ENCODE results near the gene POLR2F.
"Not testable (repeated sequence)": the region's sequence is repeated elsewhere in the genome, so short reads cannot be mapped to it uniquely, and the experiment has no call there.

The POLR2F gene

GRCh38 chr22:37955825-37956397, 2.4 kb downstream of the POLR2F start:
- DNase-seq: not testable (repeated sequence)

- no peak for DNase-seq
These were observed 3.7 kb downstream of the POLR2F start for GRCh38 chr22:37957232-37957631.

GRCh38 chr22:37959231-37959825, 5.8 kb downstream of the POLR2F start:
- DNase-seq: no peak

- DNase-seq: no peak
These were observed 7.6 kb downstream of the POLR2F start for GRCh38 chr22:37961062-37961461.

GRCh38 chr22:37965940-37966664, 12.6 kb downstream of the POLR2F start:
- no peak for DNase-seq

GRCh38 chr22:37967147-37967546, 13.6 kb downstream of the POLR2F start:
- no peak for DNase-seq

GRCh38 chr22:37967637-37968451, 14.3 kb downstream of the POLR2F start:
- DNase-seq: no peak

- DNase-seq: no peak
These were observed 15.2 kb downstream of the POLR2F start for GRCh38 chr22:37968452-37969251.

- no peak for DNase-seq
These were observed 17.4 kb downstream of the POLR2F start for GRCh38 chr22:37970864-37971263.

- DNase-seq: no peak
These were observed 18.3 kb downstream of the POLR2F start for GRCh38 chr22:37971475-37972434.

- no peak for DNase-seq
These were observed 19.0 kb downstream of the POLR2F start for GRCh38 chr22:37972527-37972926.

GRCh38 chr22:37973271-37974170, 20.0 kb downstream of the POLR2F start:
- no peak for DNase-seq

- DNase-seq: no peak
These were observed 21.7 kb downstream of the POLR2F start for GRCh38 chr22:37975153-37975552.

- not testable (repeated sequence) for DNase-seq
These were observed 22.5 kb downstream of the POLR2F start for GRCh38 chr22:37976022-37976421.

- DNase-seq: no peak
These were observed 23.0 kb downstream of the POLR2F start for GRCh38 chr22:37976547-37976946.

- DNase-seq: no peak
These were observed 26.3 kb downstream of the POLR2F start for GRCh38 chr22:37979782-37980181.

GRCh38 chr22:37981282-37982011, 27.9 kb downstream of the POLR2F start:
- DNase-seq: no peak

GRCh38 chr22:37982151-37982785, 28.8 kb downstream of the POLR2F start:
- no peak for DNase-seq
